Heart left ventricle (tissue), 13 donors: Measurements from ENCODE around the gene BTBD19.

Experiments used
- POLR2A ChIP-seq, 2 donors: fragments of 450-650 bp; IDR thresholded peaks; one replicate each; pipeline ENCODE4 v1.6.1; 2017; ENCODE audit warnings: antibody characterized with exemption in 2 of 2, mild to moderate bottlenecking in 2 of 2, moderate library complexity in 2 of 2
- TF ChIP-seq, protein P1 (sequence below), 12 donors: fragments of 200-600 bp; sonication (generic) in 4 of 12; IDR thresholded peaks; one replicate each; pipeline versions ENCODE4 v1.5.0 to v1.8.0; 2018 to 2022; ENCODE audit warnings: antibody characterized with exemption in 12 of 12, mild to moderate bottlenecking in 5 of 12
- donor health status: ischemic (EF 13 %, LVEDD 7.1; RV severe dilation, severe dysfunction).
- donor health status: DM: no; HTN: yes; CAD: no.
- donor health status: DM: no; HTN: no; CAD: no.
- donor health status: ischemic (EF 25% LVEDD 6.9; RV normal size, moderate dysfunction).
- donor health status: ischemic (EF 25% LVEDD 5.7; RV mildly dilated, moderate dysfunction).
- donor health status: ischemic (EF 35%, LVEDD 5.7; RV mildly dilated, moderate dysfunction).
- donor health status: nonischemic (EF 11% LVEDD 7.7; RV severe dilation, severe dysfunction).
- donor health status: DM: yes; HTN: yes; CAD: no.
- donor health status: PGD.
- donor health status: ischemic (EF 29% LVEDD 5.4; RV normal size, mild dysfunction).
- donor health status: nonischemic (EF 23%, LVEDD 6.1; RV moderate dilation, normal function).

DNA sequence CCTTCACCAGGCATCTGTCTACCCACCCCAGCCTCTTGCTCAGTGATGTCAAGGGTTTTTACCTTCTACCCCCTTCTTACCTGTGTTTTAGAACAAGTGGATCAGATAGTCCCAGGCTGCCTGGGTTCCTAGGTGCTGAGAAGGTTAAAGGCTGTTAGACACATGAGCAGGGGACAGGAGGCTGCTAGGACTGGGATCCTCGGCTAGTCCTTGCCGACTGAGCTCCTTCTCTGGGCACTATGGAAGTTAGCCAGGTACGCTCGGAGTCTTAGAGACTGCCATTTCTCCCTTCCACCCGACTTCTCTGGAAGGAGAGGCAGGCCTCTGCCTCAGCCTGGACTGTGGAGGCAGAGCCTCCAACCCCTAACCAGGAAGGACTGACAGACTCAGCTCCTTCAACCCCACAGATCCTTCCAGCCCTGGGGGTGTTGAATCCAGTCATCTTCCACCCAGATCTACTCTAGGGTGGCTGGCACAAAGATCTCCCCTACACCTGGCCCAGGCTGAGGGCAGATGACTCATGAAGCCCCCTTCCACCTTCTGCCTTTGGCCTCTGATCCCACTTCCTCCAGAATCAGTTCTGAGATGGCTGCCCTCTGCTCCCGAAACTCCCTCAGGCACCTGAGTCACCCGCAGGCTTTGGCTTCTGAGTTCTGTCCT is 1.5 kb upstream of the BTBD19 start, which contains the start of gene DYNLT4:
- TF ChIP-seq, protein P1, sequence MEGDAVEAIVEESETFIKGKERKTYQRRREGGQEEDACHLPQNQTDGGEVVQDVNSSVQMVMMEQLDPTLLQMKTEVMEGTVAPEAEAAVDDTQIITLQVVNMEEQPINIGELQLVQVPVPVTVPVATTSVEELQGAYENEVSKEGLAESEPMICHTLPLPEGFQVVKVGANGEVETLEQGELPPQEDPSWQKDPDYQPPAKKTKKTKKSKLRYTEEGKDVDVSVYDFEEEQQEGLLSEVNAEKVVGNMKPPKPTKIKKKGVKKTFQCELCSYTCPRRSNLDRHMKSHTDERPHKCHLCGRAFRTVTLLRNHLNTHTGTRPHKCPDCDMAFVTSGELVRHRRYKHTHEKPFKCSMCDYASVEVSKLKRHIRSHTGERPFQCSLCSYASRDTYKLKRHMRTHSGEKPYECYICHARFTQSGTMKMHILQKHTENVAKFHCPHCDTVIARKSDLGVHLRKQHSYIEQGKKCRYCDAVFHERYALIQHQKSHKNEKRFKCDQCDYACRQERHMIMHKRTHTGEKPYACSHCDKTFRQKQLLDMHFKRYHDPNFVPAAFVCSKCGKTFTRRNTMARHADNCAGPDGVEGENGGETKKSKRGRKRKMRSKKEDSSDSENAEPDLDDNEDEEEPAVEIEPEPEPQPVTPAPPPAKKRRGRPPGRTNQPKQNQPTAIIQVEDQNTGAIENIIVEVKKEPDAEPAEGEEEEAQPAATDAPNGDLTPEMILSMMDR (IDR thresholded peaks at IDR 0.05) = no peak
- TF ChIP-seq POLR2A (IDR thresholded peaks at IDR 0.05) = peak in 1 of 2 donors; percentile 63
